ENCODE results near the gene SETDB1.

- TF ChIP-seq FOXK2 (IDR thresholded peaks at IDR 0.05), result no peak
- no peak for TF ChIP-seq HDGF (IDR thresholded peaks at IDR 0.05; ENCODE audit: borderline replicate concordance)
- no peak for TF ChIP-seq SUZ12 (IDR thresholded peaks at IDR 0.05)
- no peak for TF ChIP-seq ELF4 (IDR thresholded peaks at IDR 0.05)
- no peak for TF ChIP-seq SP1 (IDR thresholded peaks at IDR 0.05)
- no peak for TF ChIP-seq BHLHE40 (IDR thresholded peaks at IDR 0.05; ENCODE audit: borderline replicate concordance)
- no peak for TF ChIP-seq ZNF384 (IDR thresholded peaks at IDR 0.05)
- no peak for TF ChIP-seq ARNT (IDR thresholded peaks at IDR 0.05)
- TF ChIP-seq FOXA1 (IDR thresholded peaks at IDR 0.05), result no peak
- TF ChIP-seq FOXM1 (IDR thresholded peaks at IDR 0.05; ENCODE audit: borderline replicate concordance), result no peak
- TF ChIP-seq PKNOX1 (IDR thresholded peaks at IDR 0.05), result no peak
- peak; percentile 18 for TF ChIP-seq L3MBTL2 (conservative IDR thresholded peaks at IDR 0.05)
Measured at GRCh38 chr1:150971583-150972416, 45.6 kb downstream of the SETDB1 start.

Measured in HEK293T (cell line).